K562 (cell line): Measurements from ENCODE around the gene CHD8. TPM values are rescaled to one million over a fixed set of nuclear protein-coding genes. Genes with fewer than 3 reads are reported as not detected.

Experiments used
- AFF1 ChIP-seq, 2 experiments: fragments of 450-650 bp; IDR thresholded peaks; 2 replicates each; pipeline ENCODE4 v1.6.1; 2018; ENCODE audit warnings: mild to moderate bottlenecking in 2 of 2, low read depth in 1 of 2; ENCODE audit not compliant: partially characterized antibody in 2 of 2
- CBX5 ChIP-seq: IDR thresholded peaks from 2 replicates; pipeline ENCODE4 v1.6.1; 2014; ENCODE audit warnings: low read depth, borderline replicate concordance
- CEBPG ChIP-seq, 3 experiments: fragments of 200-800 bp in 1 of 3; sonication (Bioruptor generic) in 1 of 3; sonication (generic) in 1 of 3; formaldehyde crosslinking in 1 of 3; IDR thresholded peaks in 2 of 3; conservative IDR thresholded peaks in 1 of 3; 2 replicates each; pipeline versions ENCODE4 v1.6.1 to v1.8.0; 2016 to 2022; ENCODE audit warnings: missing compliant biosample characterization in 2 of 3, missing genetic modification characterization in 2 of 3, mild to moderate bottlenecking in 1 of 3, missing genetic modification reagents in 1 of 3
- CREB1 ChIP-seq, 2 experiments: sonication (generic) in 1 of 2; formaldehyde crosslinking in 1 of 2; IDR thresholded peaks; 2 replicates each; pipeline versions ENCODE4 v1.6.1 to v1.8.0; 2012 to 2022; ENCODE audit warnings: inconsistent platforms in 1 of 2, mild to moderate bottlenecking in 1 of 2, missing genetic modification reagents in 1 of 2, moderate library complexity in 1 of 2
- FOXA3 ChIP-seq, 2 experiments: fragments of 450-650 bp in 1 of 2; sonication (generic) in 1 of 2; formaldehyde crosslinking; IDR thresholded peaks in 1 of 2; conservative IDR thresholded peaks in 1 of 2; 2 replicates each; pipeline versions ENCODE4 v1.4.0 to v1.8.0; 2020 to 2022; ENCODE audit warnings: mild to moderate bottlenecking in 2 of 2, missing genetic modification reagents in 1 of 2
- MECOM ChIP-seq: fragments of 250-450 bp; sonication (Bioruptor Pico); IDR thresholded peaks from 2 replicates; pipeline ENCODE4 v1.8.0; 2022; ENCODE audit warnings: inconsistent platforms
- NFIC ChIP-seq: fragments of 450-650 bp; IDR thresholded peaks from 2 replicates; pipeline ENCODE4 v1.6.1; 2017; ENCODE audit warnings: mild to moderate bottlenecking, inconsistent platforms
- NFXL1 ChIP-seq: fragments of 450-650 bp; formaldehyde crosslinking; IDR thresholded peaks from 2 replicates; pipeline ENCODE4 v1.4.0; 2021; ENCODE audit warnings: mild to moderate bottlenecking
- PHF8 ChIP-seq: fragments of 200-600 bp; sonication (generic); IDR thresholded peaks from 2 replicates; pipeline ENCODE4 v1.6.1; 2012; ENCODE audit warnings: mixed run types, mild to moderate bottlenecking, inconsistent platforms, low read length, moderate library complexity, borderline replicate concordance
- PRMT5 ChIP-seq: sonication (generic); formaldehyde crosslinking; IDR thresholded peaks from 2 replicates; pipeline ENCODE4 v1.5.0; 2020; ENCODE audit warnings: missing genetic modification reagents
- RBM25 ChIP-seq: fragments of 200-400 bp; formaldehyde crosslinking; IDR thresholded peaks from 2 replicates; pipeline ENCODE4 v1.6.1; 2018; ENCODE audit warnings: low read length, low read depth, moderate library complexity; ENCODE audit not compliant: severe bottlenecking
- SIN3B ChIP-seq: fragments of 450-650 bp; IDR thresholded peaks from 2 replicates; pipeline ENCODE4 v1.6.1; 2017; ENCODE audit warnings: low read depth, mild to moderate bottlenecking, moderate library complexity
- SPI1 ChIP-seq: IDR thresholded peaks from 2 replicates; pipeline ENCODE4 v1.6.1; 2011; ENCODE audit warnings: low read depth, low read length, control low read depth, borderline replicate concordance
- TCF15 ChIP-seq: fragments of 250-450 bp; sonication (Bioruptor Pico); IDR thresholded peaks from 2 replicates; pipeline ENCODE4 v1.8.0; 2022; ENCODE audit warnings: moderate library complexity, mild to moderate bottlenecking, inconsistent platforms
- YY1 ChIP-seq, 3 experiments: IDR thresholded peaks; 2 replicates each; pipeline ENCODE4 v1.6.1; 2011; ENCODE audit warnings: low read length in 2 of 3, mild to moderate bottlenecking in 2 of 3, moderate library complexity in 2 of 3, borderline replicate concordance in 1 of 3, control low read depth in 1 of 3, low read depth in 1 of 3; ENCODE audit not compliant: insufficient read depth in 3 of 3, insufficient replicate concordance in 2 of 3, control insufficient read depth in 1 of 3, insufficient read length in 1 of 3; ENCODE audit errors: extremely low read depth in 1 of 3
- ZC3H8 ChIP-seq: fragments of 450-650 bp; IDR thresholded peaks from 2 replicates; pipeline ENCODE4 v1.6.1; 2017
- ZFP1 ChIP-seq: fragments of 450-650 bp; formaldehyde crosslinking; IDR thresholded peaks from 2 replicates; pipeline ENCODE4 v1.4.0; 2020; ENCODE audit warnings: mild to moderate bottlenecking, mixed read lengths
- ZKSCAN8 ChIP-seq: fragments of 200-800 bp; sonication (Bioruptor generic); IDR thresholded peaks from 2 replicates; pipeline ENCODE4 v1.6.1; 2016; ENCODE audit warnings: missing genetic modification characterization, missing compliant biosample characterization
- ZNF282 ChIP-seq: sonication (generic); formaldehyde crosslinking; IDR thresholded peaks from 2 replicates; pipeline ENCODE4 v1.8.1; 2023; ENCODE audit warnings: missing genetic modification reagents
- polyA plus RNA-seq, 8 experiments: library from polyadenylated mRNA; depleted of rRNA in 4 of 8; stranded (reverse) in 5 of 8; unstranded in 3 of 8; fragments of >200 nt; fragmentation: Nextera tagmentation in 2 of 8; fragmentation: Illumina TruSeq in 1 of 8; extraction: Ambion mirVana in 2 of 8; extraction: Trizol in 1 of 8; gene quantifications; 2 replicates each; pipeline versions ENCODE4 v1.2.1 to v1.2.3, GENCODE V29; 2011 to 2014; ENCODE audit warnings: inconsistent platforms in 1 of 8, missing spikeins in 1 of 8
- total RNA-seq, 7 experiments: library from RNA; depleted of rRNA in 6 of 7; stranded (reverse); fragments of >200 nt in 6 of 7; fragmentation: Illumina TruSeq in 2 of 7; extraction: Trizol in 2 of 7; gene quantifications; 2 replicates each; pipeline versions ENCODE4 v1.2.1 to v1.2.3, GENCODE V29; 2011 to 2021; ENCODE audit warnings: low replicate concordance in 1 of 7
- TF ChIP-seq, protein P1 (sequence below), 3 experiments: fragments of 200-800 bp in 1 of 3; sonication (Bioruptor generic) in 1 of 3; sonication (generic) in 1 of 3; formaldehyde crosslinking in 1 of 3; IDR thresholded peaks; 2 replicates each; pipeline versions ENCODE4 v1.6.1 to v1.8.0; 2016 to 2022; ENCODE audit warnings: mild to moderate bottlenecking in 2 of 3, missing compliant biosample characterization in 2 of 3, missing genetic modification characterization in 2 of 3, missing genetic modification reagents in 1 of 3

CHD8 gene
- total and polyA plus RNA-seq, 9 of the 15 experiments (the other 6 are each of a cell fraction or from before 2014, with no cell fraction given): 11.1 to 51.2 (median 32.8) TPM

DNA sequence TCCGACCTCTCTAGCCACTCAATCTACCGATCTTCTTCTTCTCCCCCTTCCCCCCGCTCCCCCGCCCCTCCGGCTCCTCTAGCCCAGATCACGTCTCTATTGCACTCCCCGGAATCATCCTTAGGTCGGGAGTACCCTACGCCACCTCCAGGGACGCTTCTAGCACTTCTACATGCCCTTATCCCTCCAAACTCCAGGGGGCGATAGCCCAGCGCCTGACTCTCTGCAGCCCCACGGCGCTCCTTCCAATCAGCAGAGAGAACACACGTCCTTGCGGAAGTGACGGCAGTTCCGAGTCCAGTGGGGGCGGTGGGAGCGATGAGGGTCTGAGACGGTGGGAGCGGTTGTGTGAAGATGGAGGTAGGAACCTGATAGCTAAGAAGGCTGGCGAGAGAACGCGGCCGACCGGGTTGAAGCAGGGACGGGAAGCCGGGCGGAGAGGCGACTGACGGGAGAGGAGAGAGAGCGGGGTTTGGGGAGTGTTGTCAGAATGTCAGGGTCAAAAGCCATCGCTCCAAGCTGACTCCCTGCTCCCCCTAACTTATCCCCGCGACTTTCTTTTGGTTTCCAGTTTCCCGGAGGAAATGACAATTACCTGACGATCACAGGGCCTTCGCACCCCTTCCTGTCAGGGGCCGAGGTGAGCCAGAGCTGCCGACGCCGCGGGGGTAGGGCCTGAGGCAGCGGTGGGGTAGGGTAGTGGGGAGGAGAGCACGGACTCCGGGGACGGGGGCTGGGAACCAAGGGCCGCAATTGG is 21.2 kb upstream of the CHD8 start, which contains the start of the genes RAB2B and TOX4 (continued):
- no peak for TF ChIP-seq ZFP1 (CRISPR knock-in tag)
- TF ChIP-seq SIN3B: peak; percentile 73
- TF ChIP-seq ZNF282 (CRISPR knock-in tag): no peak
- TF ChIP-seq FOXA3 (CRISPR knock-in tag; conservative IDR thresholded peaks at IDR 0.05 in 1 of 2, IDR thresholded peaks at IDR 0.05 in 1 of 2): no peak
- TF ChIP-seq NFXL1 (CRISPR knock-in tag): no peak
- peak; percentile 54; the same call in 1 of the 2 replicates for TF ChIP-seq SPI1
- TF ChIP-seq CBX5: no peak
- TF ChIP-seq YY1 (IDR thresholded peaks at IDR 0.05; ENCODE audit: borderline replicate concordance in 1 of 3, control insufficient read depth in 1 of 3, extremely low read depth in 1 of 3, insufficient read depth in 3 of 3, insufficient read length in 1 of 3, insufficient replicate concordance in 2 of 3, low read depth in 1 of 3, low read length in 2 of 3): peak in 2 of 3 experiments; percentile 28 to 43
- TF ChIP-seq PRMT5 (CRISPR knock-in tag): no peak
- TF ChIP-seq MECOM (CRISPR knock-in tag): no peak
- peak in 1 of 2 experiments; percentile 55 for TF ChIP-seq AFF1 (IDR thresholded peaks at IDR 0.05; ENCODE audit: low read depth in 1 of 2, partially characterized antibody in 2 of 2)
- TF ChIP-seq RBM25: no peak
- no peak for TF ChIP-seq ZC3H8
- no peak for TF ChIP-seq ZKSCAN8 (CRISPR knock-in tag)
- peak; percentile 55; the same call in 1 of the 2 replicates for TF ChIP-seq CEBPG (CRISPR knock-in tag; IDR thresholded peaks at IDR 0.05)
- no peak for TF ChIP-seq CEBPG (tag; conservative IDR thresholded peaks at IDR 0.05 in 1 of 2, IDR thresholded peaks at IDR 0.05 in 1 of 2)
- TF ChIP-seq, protein P1, sequence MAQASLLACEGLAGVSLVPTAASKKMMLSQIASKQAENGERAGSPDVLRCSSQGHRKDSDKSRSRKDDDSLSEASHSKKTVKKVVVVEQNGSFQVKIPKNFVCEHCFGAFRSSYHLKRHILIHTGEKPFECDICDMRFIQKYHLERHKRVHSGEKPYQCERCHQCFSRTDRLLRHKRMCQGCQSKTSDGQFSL (CRISPR knock-in tag; IDR thresholded peaks at IDR 0.05): no peak
- TF ChIP-seq, protein P1 (tag; IDR thresholded peaks at IDR 0.05): peak in 1 of 2 experiments; percentile 77; a peak in 2 of 4 replicates
- TF ChIP-seq PHF8: peak; percentile 76; the same call in 1 of the 2 replicates
- TF ChIP-seq NFIC: no peak
- TF ChIP-seq TCF15 (CRISPR knock-in tag): no peak
- TF ChIP-seq CREB1 (IDR thresholded peaks at IDR 0.05): peak; percentile 75
- TF ChIP-seq CREB1 (CRISPR knock-in tag; IDR thresholded peaks at IDR 0.05): peak; percentile 76
